DOHH2 (cell line): ENCODE results near the gene KRT38.
A peak's percentile ranks its signal among the peaks of the same experiment; 100 is the strongest.

ENCODE experiments used
- CTCF ChIP-seq: fragments of 200-600 bp; sonication (generic); IDR thresholded peaks from one replicate; pipeline ENCODE4 v1.5.1; 2014; ENCODE audit warnings: antibody characterized with exemption, mild to moderate bottlenecking, low read depth, low read length; ENCODE audit not compliant: poor library complexity, severe bottlenecking
- EZH2phosphoT487 ChIP-seq: fragments of 200-600 bp; sonication (generic); IDR thresholded peaks from 2 replicates; pipeline ENCODE4 v1.6.1; 2017; ENCODE audit warnings: borderline replicate concordance, mild to moderate bottlenecking, antibody characterized with exemption, low read length, moderate library complexity, mixed read lengths

DNA sequence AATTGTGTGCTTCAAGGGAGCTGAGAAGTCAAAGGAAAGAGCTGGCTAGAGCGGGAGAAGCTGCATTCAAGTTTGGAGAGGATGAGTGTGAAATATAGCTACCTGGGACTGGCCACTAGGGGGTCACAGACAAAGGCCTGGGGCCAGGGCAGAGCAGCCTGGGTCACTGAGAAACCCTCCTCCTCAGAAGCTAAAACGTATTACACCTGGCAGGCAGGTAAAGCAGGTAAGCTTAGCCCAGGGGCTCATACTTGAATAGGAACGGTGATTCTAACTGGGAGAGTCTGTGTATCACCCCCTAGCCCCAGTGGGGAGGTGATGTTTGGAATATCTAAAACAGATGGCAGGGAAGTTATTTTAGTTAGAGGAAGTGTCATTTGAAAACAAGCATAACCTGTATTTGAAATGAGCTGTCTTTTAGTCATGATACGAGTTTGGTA lies 23.2 kb downstream of the KRT38 start:
- peak; percentile 76 for TF ChIP-seq CTCF
- TF ChIP-seq EZH2phosphoT487, result no peak
